Muscle of leg (tissue), 11 donors: ENCODE data around the gene MDH1. TPM values are rescaled to one million over a fixed set of nuclear protein-coding genes. Genes with fewer than 3 reads are reported as not detected.
"Not testable (repeated sequence)": the region's sequence is repeated elsewhere in the genome, so short reads cannot be mapped to it uniquely, and the experiment has no call there.

Experiments used
- DNase-seq: peaks from one replicate; pipeline ENCODE4 v3.0.0; 2013
- H3K27ac ChIP-seq: one replicate; pipeline ENCODE4 v1.5.1; 2013; ENCODE audit warnings: mild to moderate bottlenecking, low read length, control low read depth
- H3K27me3 ChIP-seq: one replicate; pipeline ENCODE4 v1.6.1; 2013; ENCODE audit warnings: low read length; ENCODE audit not compliant: control insufficient read depth, insufficient read depth
- H3K36me3 ChIP-seq: one replicate; pipeline ENCODE4 v1.6.1; 2013; ENCODE audit warnings: low read length; ENCODE audit not compliant: control insufficient read depth, insufficient read depth
- H3K4me1 ChIP-seq: one replicate; pipeline ENCODE4 v1.6.1; 2013; ENCODE audit warnings: low read length; ENCODE audit not compliant: control insufficient read depth, insufficient read depth
- H3K4me3 ChIP-seq: one replicate; pipeline ENCODE4 v1.5.1; 2013; ENCODE audit warnings: low read length, control low read depth
- H3K9me3 ChIP-seq: replicated peaks from 2 replicates; pipeline ENCODE4 v1.6.1; 2013; ENCODE audit warnings: low read depth, low read length; ENCODE audit not compliant: control insufficient read depth
- WGBS: methylation state at CpG from one replicate; pipeline ENCODE4 v1.1.5; 2013; ENCODE audit warnings: missing lambda C conversion rate; ENCODE audit not compliant: insufficient coverage; 5-methylcytosine and 5-hydroxymethylcytosine counted together
- polyA plus RNA-seq, 8 donors: library from polyadenylated mRNA; unstranded; fragments of 120-200 nt; gene quantifications; one replicate each; pipeline versions ENCODE4 v1.2.1 to v1.2.3, GENCODE V29; 2013; ENCODE audit warnings: inconsistent platforms in 1 of 8, low replicate concordance in 1 of 8; ENCODE audit not compliant: insufficient read length in 8 of 8, insufficient read depth in 1 of 8
- total RNA-seq: library from RNA; stranded (reverse); fragments of 120-200 nt; gene quantifications from one replicate; pipeline ENCODE4 v1.2.4, GENCODE V29; 2013

Gene MDH1
- total and polyA plus RNA-seq, 9 donors, result 268 to 421 (median 326) TPM

- 88% methylated on average over 1 of the region's 1 CpG for WGBS
- H3K27me3 ChIP-seq, result no peaks in the 10 kb centered on the region
- no peak for DNase-seq
- H3K36me3 ChIP-seq, result peaks cover 34% of the 10 kb centered on the region
- no peak overlapping the region for H3K27ac ChIP-seq
- H3K4me1 ChIP-seq, result no peaks in the 10 kb centered on the region
- H3K9me3 ChIP-seq, result no peaks in the 10 kb centered on the region
- no peak overlapping the region for H3K4me3 ChIP-seq
Observed at GRCh38 chr2:63600881-63601460, 12.2 kb downstream of the MDH1 start.

GRCh38 chr2:63604666-63605065, 15.9 kb downstream of the MDH1 start:
- H3K27ac ChIP-seq, result no peak overlapping the region
- no peak overlapping the region for H3K4me3 ChIP-seq
- no peaks in the 10 kb centered on the region for H3K9me3 ChIP-seq
- H3K36me3 ChIP-seq, result peaks cover 33% of the 10 kb centered on the region
- H3K4me1 ChIP-seq, result no peaks in the 10 kb centered on the region
- no peak for DNase-seq
- no peaks in the 10 kb centered on the region for H3K27me3 ChIP-seq
- WGBS, result 88% methylated on average over 2 of the region's 4 CpGs

GRCh38 chr2:63608865-63609264, 20.1 kb downstream of the MDH1 start:
- H3K4me3 ChIP-seq, H3K27me3 ChIP-seq, H3K9me3 ChIP-seq, H3K4me1 ChIP-seq, H3K27ac ChIP-seq: not testable (repeated sequence)
- peaks cover 23% of the 10 kb centered on the region for H3K36me3 ChIP-seq
- DNase-seq, result peak; percentile 14
- 100% methylated on average over 2 of the region's 8 CpGs for WGBS

GRCh38 chr2:63610525-63610924, 21.8 kb downstream of the MDH1 start:
- Histone ChIP-seq H3K36me3 (peaks cover 12% of the 10 kb centered on the region), H3K4me1 (no peaks in the 10 kb centered on the region), H3K27ac (no peak overlapping the region), H3K27me3 (no peaks in the 10 kb centered on the region), H3K9me3 (no peaks in the 10 kb centered on the region), H3K4me3 (no peak overlapping the region)
- no peak for DNase-seq
- WGBS, result 100% methylated on average over 1 of the region's 4 CpGs

GRCh38 chr2:63613391-63613901, 24.7 kb downstream of the MDH1 start:
- no peaks in the 10 kb centered on the region for H3K27me3 ChIP-seq
- no peaks in the 10 kb centered on the region for H3K9me3 ChIP-seq
- H3K4me3 ChIP-seq, result no peak overlapping the region
- no peak for DNase-seq
- no peaks in the 10 kb centered on the region for H3K36me3 ChIP-seq
- no peaks in the 10 kb centered on the region for H3K4me1 ChIP-seq
- WGBS, result no CpG with 5 or more reads among the region's 2 CpGs
- no peak overlapping the region for H3K27ac ChIP-seq

GRCh38 chr2:63614448-63614968, 25.7 kb downstream of the MDH1 start:
- Histone ChIP-seq H3K27me3 (no peaks in the 10 kb centered on the region), H3K4me1 (no peaks in the 10 kb centered on the region), H3K9me3 (no peaks in the 10 kb centered on the region), H3K4me3 (no peak overlapping the region), H3K27ac (no peak overlapping the region), H3K36me3 (no peaks in the 10 kb centered on the region)
- DNase-seq, result no peak
- whole genome bisulfite sequencing, result no CpG with 5 or more reads among the region's 2 CpGs

- WGBS, result 36% methylated on average over 5 of the region's 9 CpGs
Observed at GRCh38 chr2:63614983-63615945, 26.5 kb downstream of the MDH1 start.

GRCh38 chr2:63617366-63617765, 28.6 kb downstream of the MDH1 start:
- Histone ChIP-seq H3K4me3 (no peak overlapping the region), H3K36me3 (no peaks in the 10 kb centered on the region), H3K27ac (no peak overlapping the region), H3K27me3 (no peaks in the 10 kb centered on the region), H3K4me1 (no peaks in the 10 kb centered on the region), H3K9me3 (no peaks in the 10 kb centered on the region)
- DNase-seq, result no peak
- 64% methylated on average over 1 of the region's 1 CpG for WGBS

More at GRCh38 chr2:63614983-63615945, 26.5 kb downstream of the MDH1 start:
- H3K9me3 ChIP-seq, result no peaks in the 10 kb centered on the region
- no peak overlapping the region for H3K4me3 ChIP-seq
- H3K27me3 ChIP-seq, result no peaks in the 10 kb centered on the region
- no peaks in the 10 kb centered on the region for H3K36me3 ChIP-seq
- no peaks in the 10 kb centered on the region for H3K4me1 ChIP-seq
- H3K27ac ChIP-seq, result no peak overlapping the region
- no peak for DNase-seq

- Histone ChIP-seq H3K27ac (no peak overlapping the region), H3K4me1 (no peaks in the 10 kb centered on the region), H3K36me3 (no peaks in the 10 kb centered on the region), H3K4me3 (no peak overlapping the region), H3K27me3 (no peaks in the 10 kb centered on the region), H3K9me3 (no peaks in the 10 kb centered on the region)
- WGBS, result no CpG with 5 or more reads among the region's 2 CpGs
- DNase-seq, result no peak
Observed at GRCh38 chr2:63619328-63619727, 30.6 kb downstream of the MDH1 start.

- WGBS, result 97% methylated on average over 29 of the region's 31 CpGs
- Histone ChIP-seq H3K4me3 (no peak overlapping the region), H3K27me3 (no peaks in the 10 kb centered on the region), H3K9me3 (no peaks in the 10 kb centered on the region), H3K36me3 (no peaks in the 10 kb centered on the region), H3K27ac (no peak overlapping the region), H3K4me1 (no peaks in the 10 kb centered on the region)
- no peak for DNase-seq
Observed at GRCh38 chr2:63622751-63623150, 34.0 kb downstream of the MDH1 start.
